ENCODE results near the gene PDZD2.

DNA sequence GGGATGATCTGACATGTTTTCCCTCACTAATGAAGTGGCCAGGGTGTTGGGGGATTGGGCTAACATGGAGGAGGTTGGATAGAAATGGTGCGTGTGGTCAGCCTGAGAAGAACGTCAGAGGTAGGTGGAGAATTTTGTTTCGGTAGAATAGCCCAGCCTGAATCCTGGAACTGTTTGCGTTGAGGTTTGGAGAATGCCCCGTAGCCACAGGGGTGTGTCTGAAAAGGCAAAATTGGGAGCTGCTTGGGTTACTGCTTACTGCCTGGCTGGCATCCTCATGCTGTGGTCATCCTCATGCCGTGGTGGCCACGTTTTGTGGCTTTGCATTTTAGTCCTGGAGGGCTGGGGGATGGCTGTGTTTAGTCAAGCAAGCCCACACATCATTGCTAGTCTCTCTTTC is 298.3 kb downstream of the PDZD2 start:
- TF ChIP-seq, protein P1, sequence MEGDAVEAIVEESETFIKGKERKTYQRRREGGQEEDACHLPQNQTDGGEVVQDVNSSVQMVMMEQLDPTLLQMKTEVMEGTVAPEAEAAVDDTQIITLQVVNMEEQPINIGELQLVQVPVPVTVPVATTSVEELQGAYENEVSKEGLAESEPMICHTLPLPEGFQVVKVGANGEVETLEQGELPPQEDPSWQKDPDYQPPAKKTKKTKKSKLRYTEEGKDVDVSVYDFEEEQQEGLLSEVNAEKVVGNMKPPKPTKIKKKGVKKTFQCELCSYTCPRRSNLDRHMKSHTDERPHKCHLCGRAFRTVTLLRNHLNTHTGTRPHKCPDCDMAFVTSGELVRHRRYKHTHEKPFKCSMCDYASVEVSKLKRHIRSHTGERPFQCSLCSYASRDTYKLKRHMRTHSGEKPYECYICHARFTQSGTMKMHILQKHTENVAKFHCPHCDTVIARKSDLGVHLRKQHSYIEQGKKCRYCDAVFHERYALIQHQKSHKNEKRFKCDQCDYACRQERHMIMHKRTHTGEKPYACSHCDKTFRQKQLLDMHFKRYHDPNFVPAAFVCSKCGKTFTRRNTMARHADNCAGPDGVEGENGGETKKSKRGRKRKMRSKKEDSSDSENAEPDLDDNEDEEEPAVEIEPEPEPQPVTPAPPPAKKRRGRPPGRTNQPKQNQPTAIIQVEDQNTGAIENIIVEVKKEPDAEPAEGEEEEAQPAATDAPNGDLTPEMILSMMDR (IDR thresholded peaks at IDR 0.05; ENCODE audit: low read depth, low read length): no peak
- TF ChIP-seq EZH2phosphoT487 (IDR thresholded peaks at IDR 0.05; ENCODE audit: low read depth): no peak

All from OCI-LY3 (cell line).